Measurements from ENCODE around the gene JKAMP.

DNA sequence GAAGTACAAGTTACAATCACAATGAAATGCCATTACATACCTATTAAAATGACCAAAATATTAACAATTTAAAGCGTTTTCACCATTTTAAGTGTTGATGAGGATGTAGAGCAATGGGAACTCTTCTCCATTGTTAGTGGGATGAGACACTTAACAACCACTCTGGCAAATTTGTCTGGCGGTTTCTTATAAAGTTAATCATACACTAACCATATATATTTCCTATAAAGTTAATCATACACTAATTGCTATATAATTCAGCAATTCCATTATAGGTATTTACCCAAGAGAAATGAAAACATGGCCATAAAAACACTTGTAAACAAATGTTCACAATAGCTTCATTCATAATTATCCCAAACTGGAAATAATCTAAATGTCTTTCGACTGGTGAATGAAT, 35.9 kb downstream of the JKAMP start:
- TF ChIP-seq MAFK (IDR thresholded peaks at IDR 0.05; ENCODE audit: low read depth, low read length), result no peak
- TF ChIP-seq, protein P1, sequence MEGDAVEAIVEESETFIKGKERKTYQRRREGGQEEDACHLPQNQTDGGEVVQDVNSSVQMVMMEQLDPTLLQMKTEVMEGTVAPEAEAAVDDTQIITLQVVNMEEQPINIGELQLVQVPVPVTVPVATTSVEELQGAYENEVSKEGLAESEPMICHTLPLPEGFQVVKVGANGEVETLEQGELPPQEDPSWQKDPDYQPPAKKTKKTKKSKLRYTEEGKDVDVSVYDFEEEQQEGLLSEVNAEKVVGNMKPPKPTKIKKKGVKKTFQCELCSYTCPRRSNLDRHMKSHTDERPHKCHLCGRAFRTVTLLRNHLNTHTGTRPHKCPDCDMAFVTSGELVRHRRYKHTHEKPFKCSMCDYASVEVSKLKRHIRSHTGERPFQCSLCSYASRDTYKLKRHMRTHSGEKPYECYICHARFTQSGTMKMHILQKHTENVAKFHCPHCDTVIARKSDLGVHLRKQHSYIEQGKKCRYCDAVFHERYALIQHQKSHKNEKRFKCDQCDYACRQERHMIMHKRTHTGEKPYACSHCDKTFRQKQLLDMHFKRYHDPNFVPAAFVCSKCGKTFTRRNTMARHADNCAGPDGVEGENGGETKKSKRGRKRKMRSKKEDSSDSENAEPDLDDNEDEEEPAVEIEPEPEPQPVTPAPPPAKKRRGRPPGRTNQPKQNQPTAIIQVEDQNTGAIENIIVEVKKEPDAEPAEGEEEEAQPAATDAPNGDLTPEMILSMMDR (IDR thresholded peaks at IDR 0.05; ENCODE audit: control extremely low read depth in 1 of 3, insufficient read depth in 1 of 3, low read depth in 1 of 3, low read length in 3 of 3), result no peak
- TF ChIP-seq SP2 (IDR thresholded peaks at IDR 0.05; ENCODE audit: low read length), result no peak
- TF ChIP-seq HDAC6 (IDR thresholded peaks at IDR 0.05; ENCODE audit: low read depth, low read length), result no peak
- no peak for TF ChIP-seq POLR2A (IDR thresholded peaks at IDR 0.05; ENCODE audit: control extremely low read depth in 1 of 2, low read depth in 2 of 2, low read length in 2 of 2)
- no peak for TF ChIP-seq JUN (IDR thresholded peaks at IDR 0.05; ENCODE audit: low read depth, low read length)
- TF ChIP-seq, protein P2, sequence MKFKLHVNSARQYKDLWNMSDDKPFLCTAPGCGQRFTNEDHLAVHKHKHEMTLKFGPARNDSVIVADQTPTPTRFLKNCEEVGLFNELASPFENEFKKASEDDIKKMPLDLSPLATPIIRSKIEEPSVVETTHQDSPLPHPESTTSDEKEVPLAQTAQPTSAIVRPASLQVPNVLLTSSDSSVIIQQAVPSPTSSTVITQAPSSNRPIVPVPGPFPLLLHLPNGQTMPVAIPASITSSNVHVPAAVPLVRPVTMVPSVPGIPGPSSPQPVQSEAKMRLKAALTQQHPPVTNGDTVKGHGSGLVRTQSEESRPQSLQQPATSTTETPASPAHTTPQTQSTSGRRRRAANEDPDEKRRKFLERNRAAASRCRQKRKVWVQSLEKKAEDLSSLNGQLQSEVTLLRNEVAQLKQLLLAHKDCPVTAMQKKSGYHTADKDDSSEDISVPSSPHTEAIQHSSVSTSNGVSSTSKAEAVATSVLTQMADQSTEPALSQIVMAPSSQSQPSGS (IDR thresholded peaks at IDR 0.05; ENCODE audit: low read length), result no peak
- TF ChIP-seq NRF1 (IDR thresholded peaks at IDR 0.05; ENCODE audit: low read depth, low read length), result no peak
- no peak for TF ChIP-seq EZH2 (IDR thresholded peaks at IDR 0.05; ENCODE audit: low read depth, low read length, severe bottlenecking)

All from H1 (cell line).